Glutamatergic neuron (in vitro differentiated cells): ENCODE data around the gene PLXDC2. TPM values are rescaled to one million over a fixed set of nuclear protein-coding genes. Genes with fewer than 3 reads are reported as not detected.
"Not testable (repeated sequence)": the region's sequence is repeated elsewhere in the genome, so short reads cannot be mapped to it uniquely, and the experiment has no call there.

Experiments used
- DNase-seq: peaks from one replicate; pipeline ENCODE4 v3.0.0; 2022
- H3K27ac Mint-ChIP-seq: one replicate; pipeline ENCODE4 v1.8.0; 2020; ENCODE audit warnings: mild to moderate bottlenecking, mixed read lengths, inconsistent platforms; ENCODE audit not compliant: unreplicated experiment
- H3K27me3 Mint-ChIP-seq: one replicate; pipeline ENCODE4 v1.8.0; 2020; ENCODE audit warnings: mild to moderate bottlenecking, moderate library complexity, mixed read lengths, inconsistent platforms; ENCODE audit not compliant: unreplicated experiment
- H3K36me3 Mint-ChIP-seq: one replicate; pipeline ENCODE4 v1.8.0; 2020; ENCODE audit warnings: mild to moderate bottlenecking, mixed read lengths, inconsistent platforms; ENCODE audit not compliant: unreplicated experiment
- H3K4me1 Mint-ChIP-seq: one replicate; pipeline ENCODE4 v1.8.0; 2020; ENCODE audit warnings: mild to moderate bottlenecking, low read depth, mixed read lengths, inconsistent platforms; ENCODE audit not compliant: unreplicated experiment
- H3K4me3 Mint-ChIP-seq: one replicate; pipeline ENCODE4 v1.8.0; 2020; ENCODE audit warnings: mild to moderate bottlenecking, mixed read lengths, inconsistent platforms; ENCODE audit not compliant: unreplicated experiment
- H3K9me3 Mint-ChIP-seq: one replicate; pipeline ENCODE4 v1.8.0; 2020; ENCODE audit warnings: mild to moderate bottlenecking, moderate library complexity, mixed read lengths, inconsistent platforms; ENCODE audit not compliant: unreplicated experiment
- total RNA-seq: library from RNA; stranded (reverse); fragmentation: NEBNext Ultra II Directional; extraction: Animal tissue kit (Norgen Biotek cat#: 25700); gene quantifications from one replicate; pipeline ENCODE4 v1.2.1, GENCODE V29; 2021; ENCODE audit not compliant: unreplicated experiment
- TF ChIP-seq, protein P1 (sequence below): fragments of 200-600 bp; sonication (generic); IDR thresholded peaks from one replicate; pipeline ENCODE4 v1.5.0; 2021; ENCODE audit not compliant: partially characterized antibody, unreplicated experiment

PLXDC2 gene
- total RNA-seq, 1 donor from 2014 or later = 3.9 TPM

DNA sequence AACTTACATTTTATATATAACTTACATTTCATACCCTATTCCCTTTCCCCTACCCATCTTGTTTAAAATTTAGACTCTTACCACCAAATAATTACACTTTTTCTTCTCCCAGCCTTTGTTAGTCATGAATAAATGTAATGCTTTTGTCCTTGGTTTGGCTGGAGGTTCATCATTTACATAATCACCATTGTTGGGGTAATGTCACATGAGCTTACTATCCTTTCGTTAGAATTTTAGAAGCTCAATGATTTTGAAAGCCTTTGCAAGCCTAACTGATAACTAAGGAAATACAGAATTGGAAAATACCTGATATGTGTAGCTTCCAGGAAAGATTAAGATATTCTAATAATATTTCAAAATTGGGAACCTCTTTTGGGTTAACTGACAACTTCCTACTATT is 171.7 kb downstream of the PLXDC2 start:
- Mint-ChIP-seq H3K36me3 (no peaks in the 10 kb centered on the region), H3K4me1 (peaks cover 2% of the 10 kb centered on the region), H3K27me3 (no peaks in the 10 kb centered on the region), H3K4me3 (no peak overlapping the region), H3K9me3 (peaks cover 1% of the 10 kb centered on the region), H3K27ac (no peak overlapping the region)
- DNase-seq = no peak
- TF ChIP-seq, protein P1, sequence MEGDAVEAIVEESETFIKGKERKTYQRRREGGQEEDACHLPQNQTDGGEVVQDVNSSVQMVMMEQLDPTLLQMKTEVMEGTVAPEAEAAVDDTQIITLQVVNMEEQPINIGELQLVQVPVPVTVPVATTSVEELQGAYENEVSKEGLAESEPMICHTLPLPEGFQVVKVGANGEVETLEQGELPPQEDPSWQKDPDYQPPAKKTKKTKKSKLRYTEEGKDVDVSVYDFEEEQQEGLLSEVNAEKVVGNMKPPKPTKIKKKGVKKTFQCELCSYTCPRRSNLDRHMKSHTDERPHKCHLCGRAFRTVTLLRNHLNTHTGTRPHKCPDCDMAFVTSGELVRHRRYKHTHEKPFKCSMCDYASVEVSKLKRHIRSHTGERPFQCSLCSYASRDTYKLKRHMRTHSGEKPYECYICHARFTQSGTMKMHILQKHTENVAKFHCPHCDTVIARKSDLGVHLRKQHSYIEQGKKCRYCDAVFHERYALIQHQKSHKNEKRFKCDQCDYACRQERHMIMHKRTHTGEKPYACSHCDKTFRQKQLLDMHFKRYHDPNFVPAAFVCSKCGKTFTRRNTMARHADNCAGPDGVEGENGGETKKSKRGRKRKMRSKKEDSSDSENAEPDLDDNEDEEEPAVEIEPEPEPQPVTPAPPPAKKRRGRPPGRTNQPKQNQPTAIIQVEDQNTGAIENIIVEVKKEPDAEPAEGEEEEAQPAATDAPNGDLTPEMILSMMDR = no peak

- no peak for DNase-seq
- Mint-ChIP-seq H3K9me3 (peaks cover 1% of the 10 kb centered on the region), H3K27me3 (no peaks in the 10 kb centered on the region), H3K4me3 (no peak overlapping the region), H3K4me1 (no peaks in the 10 kb centered on the region), H3K36me3 (no peaks in the 10 kb centered on the region), H3K27ac (no peak overlapping the region)
- TF ChIP-seq, protein P1 = no peak
Measured at GRCh38 chr10:19993714-19994315, 177.6 kb downstream of the PLXDC2 start.

DNA sequence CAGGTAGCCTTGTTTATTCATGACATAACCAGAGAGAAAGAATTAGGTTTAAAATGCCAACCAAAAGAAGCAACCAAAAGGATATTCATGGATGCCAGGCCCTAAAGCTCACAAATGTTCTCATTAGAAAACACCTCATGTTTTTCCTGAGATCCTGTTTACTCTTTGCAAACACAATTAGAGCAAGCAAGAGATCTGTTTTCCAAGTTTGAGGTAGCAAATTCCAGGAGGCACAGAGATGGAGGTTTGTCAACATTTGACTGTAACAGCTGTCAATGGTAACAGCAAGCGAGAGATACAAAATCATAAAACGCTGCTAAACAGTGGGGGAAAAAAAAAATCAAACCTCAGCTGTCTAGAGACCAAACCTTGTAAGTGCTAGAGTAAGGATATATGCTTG is 182.2 kb downstream of the PLXDC2 start:
- H3K9me3 Mint-ChIP-seq = no peaks in the 10 kb centered on the region
- H3K27me3 Mint-ChIP-seq = no peaks in the 10 kb centered on the region
- peaks cover 4% of the 10 kb centered on the region for H3K36me3 Mint-ChIP-seq
- no peak overlapping the region for H3K27ac Mint-ChIP-seq
- no peak overlapping the region for H3K4me3 Mint-ChIP-seq
- TF ChIP-seq, protein P1 = no peak
- H3K4me1 Mint-ChIP-seq = peaks cover 2% of the 10 kb centered on the region
- DNase-seq = no peak

- H3K27me3 Mint-ChIP-seq = no peaks in the 10 kb centered on the region
- no peak for DNase-seq
- H3K9me3 Mint-ChIP-seq = no peaks in the 10 kb centered on the region
- H3K36me3 Mint-ChIP-seq = peaks cover 4% of the 10 kb centered on the region
- no peak overlapping the region for H3K27ac Mint-ChIP-seq
- H3K4me1 Mint-ChIP-seq = peaks cover 2% of the 10 kb centered on the region
- no peak overlapping the region for H3K4me3 Mint-ChIP-seq
- TF ChIP-seq, protein P1 = no peak
Measured at GRCh38 chr10:19999431-19999830, 183.2 kb downstream of the PLXDC2 start.

DNA sequence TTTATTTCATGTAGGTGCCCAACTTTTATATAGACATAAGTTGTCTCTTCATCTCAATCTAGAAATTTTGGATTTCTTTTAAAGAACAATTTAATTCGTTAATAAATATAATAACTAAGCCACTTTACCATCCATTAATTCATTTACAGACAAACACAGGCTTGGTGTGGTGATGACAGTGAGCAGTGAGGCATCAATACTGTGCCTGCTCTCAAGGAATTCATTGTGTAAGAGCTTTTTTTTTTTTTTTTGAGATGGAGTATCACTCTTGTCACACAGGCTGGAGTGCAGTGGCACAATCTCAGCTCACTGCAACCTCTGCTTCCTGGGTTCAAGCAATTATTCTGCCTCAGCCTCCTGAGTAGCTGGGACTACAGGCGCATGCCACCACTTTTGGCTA is 185.8 kb downstream of the PLXDC2 start:
- not testable (repeated sequence) for H3K4me3 Mint-ChIP-seq, H3K27me3 Mint-ChIP-seq, DNase-seq, H3K9me3 Mint-ChIP-seq, H3K4me1 Mint-ChIP-seq, H3K36me3 Mint-ChIP-seq, H3K27ac Mint-ChIP-seq

- Mint-ChIP-seq H3K27me3 (no peaks in the 10 kb centered on the region), H3K9me3 (peaks cover 3% of the 10 kb centered on the region), H3K36me3 (peaks cover 4% of the 10 kb centered on the region), H3K4me3 (no peak overlapping the region), H3K4me1 (peaks cover 8% of the 10 kb centered on the region), H3K27ac (no peak overlapping the region)
- no peak for DNase-seq
- TF ChIP-seq, protein P1 = no peak
Measured at GRCh38 chr10:20002657-20003056, 186.4 kb downstream of the PLXDC2 start.
